HUDEP-2 (cell line): ENCODE data around the gene KLHDC8A.
"Not testable (repeated sequence)": the region's sequence is repeated elsewhere in the genome, so short reads cannot be mapped to it uniquely, and the experiment has no call there.

Experiments used
- DNase-seq, 76 experiments: peaks; one replicate each; lab custom pipeline; 2025; ENCODE audit not compliant: unreplicated experiment in 76 of 76; lab: John Stamatoyannopoulos, UW

The KLHDC8A gene

GRCh38 chr1:205373022-205373797 lies 16.5 kb upstream of the KLHDC8A start:
- DNase-seq = no peak

GRCh38 chr1:205371871-205372660 lies 15.3 kb upstream of the KLHDC8A start:
- no peak for DNase-seq

- no peak for DNase-seq
Measured at GRCh38 chr1:205370780-205371179, 14.1 kb upstream of the KLHDC8A start.

- no peak for DNase-seq
Measured at GRCh38 chr1:205369701-205370123, 13.0 kb upstream of the KLHDC8A start.

GRCh38 chr1:205368478-205368877 lies 11.8 kb upstream of the KLHDC8A start:
- DNase-seq = no peak

GRCh38 chr1:205365945-205366463 lies 9.3 kb upstream of the KLHDC8A start:
- no peak for DNase-seq

GRCh38 chr1:205365086-205365485 lies 8.4 kb upstream of the KLHDC8A start:
- not testable (repeated sequence) for DNase-seq

- no peak for DNase-seq
Measured at GRCh38 chr1:205360891-205361290, 4.2 kb upstream of the KLHDC8A start.

- no peak for DNase-seq
Measured at GRCh38 chr1:205359771-205360565, 3.2 kb upstream of the KLHDC8A start.

GRCh38 chr1:205358579-205358978 lies 1.9 kb upstream of the KLHDC8A start:
- no peak for DNase-seq

- no peak for DNase-seq
Measured at GRCh38 chr1:205357567-205357966, 845 bp upstream of the KLHDC8A start.

GRCh38 chr1:205355075-205355453 lies 1.7 kb downstream of the KLHDC8A start:
- no peak for DNase-seq

GRCh38 chr1:205354259-205355074 lies 2.3 kb downstream of the KLHDC8A start:
- DNase-seq = peak in 54 of 76 experiments; percentile 8 to 72 (median 36)

- no peak for DNase-seq
Measured at GRCh38 chr1:205353612-205354011, 3.1 kb downstream of the KLHDC8A start.

- DNase-seq = no peak
Measured at GRCh38 chr1:205353191-205353590, 3.5 kb downstream of the KLHDC8A start.

GRCh38 chr1:205351984-205352713 lies 4.6 kb downstream of the KLHDC8A start:
- DNase-seq = no peak

- DNase-seq = no peak
Measured at GRCh38 chr1:205350691-205351141, 6.0 kb downstream of the KLHDC8A start.

GRCh38 chr1:205350124-205350523 lies 6.6 kb downstream of the KLHDC8A start:
- DNase-seq = no peak
